M059J (cell line): ENCODE data around the gene SLC39A3. TPM values are rescaled to one million over a fixed set of nuclear protein-coding genes. Genes with fewer than 3 reads are reported as not detected.
A peak's percentile ranks its signal among the peaks of the same experiment; 100 is the strongest.

Experiments
- DNase-seq: peaks from one replicate; pipeline ENCODE4 v3.0.0-alpha.2; 2012; ENCODE audit warnings: low read depth
- total RNA-seq: library from RNA; depleted of rRNA; stranded (reverse); fragments of >200 nt; shearing (Covaris generic); gene quantifications from 2 replicates; pipeline ENCODE4 v1.2.3, GENCODE V29; 2014; rRNA removed

SLC39A3 gene
- total RNA-seq = 73.7 and 80.4 TPM in 2 replicates

GRCh38 chr19:2739602-2740313, at the start of gene SLC39A3:
Gene SLC39A3 (minus strand): TSS chr19:2740017. CDS start chr19:2737257, 2,760 bp downstream.
- DNase-seq = peak; percentile 96

- DNase-seq = no peak
Measured at GRCh38 chr19:2788237-2788636, 48.4 kb upstream of the SLC39A3 start.

- DNase-seq = no peak
Measured at GRCh38 chr19:2787115-2787514, 47.3 kb upstream of the SLC39A3 start.

- peak; percentile 99 for DNase-seq
Measured at GRCh38 chr19:2785244-2785997, 45.6 kb upstream of the SLC39A3 start, which contains the start of gene THOP1. Gene THOP1 (plus strand): TSS chr19:2785503. CDS start chr19:2785663, 160 bp downstream.

- no peak for DNase-seq
Measured at GRCh38 chr19:2783781-2784145, 43.9 kb upstream of the SLC39A3 start.

- peak; percentile 99 for DNase-seq
Measured at GRCh38 chr19:2782936-2783780, 43.3 kb upstream of the SLC39A3 start, which contains the start of gene SGTA. Gene SGTA (minus strand): TSS chr19:2783273. CDS start chr19:2769068, 14,205 bp downstream.

- DNase-seq = peak; percentile 10
Measured at GRCh38 chr19:2782329-2782935, 42.6 kb upstream of the SLC39A3 start.

GRCh38 chr19:2780284-2780683, 40.5 kb upstream of the SLC39A3 start:
- DNase-seq = no peak

- no peak for DNase-seq
Measured at GRCh38 chr19:2779121-2779740, 39.4 kb upstream of the SLC39A3 start.

GRCh38 chr19:2777952-2778683, 38.3 kb upstream of the SLC39A3 start:
- no peak for DNase-seq

GRCh38 chr19:2775556-2776430, 36.0 kb upstream of the SLC39A3 start:
- DNase-seq = peak; percentile 81

- no peak for DNase-seq
Measured at GRCh38 chr19:2774953-2775555, 35.2 kb upstream of the SLC39A3 start.

- DNase-seq = no peak
Measured at GRCh38 chr19:2774083-2774679, 34.4 kb upstream of the SLC39A3 start.

- DNase-seq = no peak
Measured at GRCh38 chr19:2771786-2772674, 32.2 kb upstream of the SLC39A3 start.

- DNase-seq = no peak
Measured at GRCh38 chr19:2770055-2771013, 30.5 kb upstream of the SLC39A3 start.

GRCh38 chr19:2769218-2769617, 29.4 kb upstream of the SLC39A3 start:
- DNase-seq = no peak
